CD4-positive, alpha-beta T cell treated with Interferon alpha-2 for 1 hour (primary cell): ENCODE results near the gene ZEB2.

Experiments used
- DNase-seq, 2 donors: peaks; one replicate each; pipeline ENCODE4 v3.0.0-alpha.2; 2020 to 2022

The ZEB2 gene

GRCh38 chr2:144414324-144414845 lies 105.5 kb downstream of the ZEB2 start:
- peak in 1 of 2 donors; percentile 71 for DNase-seq

GRCh38 chr2:144412709-144413108 lies 107.2 kb downstream of the ZEB2 start:
- DNase-seq, result no peak

GRCh38 chr2:144411473-144411872 lies 108.4 kb downstream of the ZEB2 start:
- no peak for DNase-seq

- DNase-seq, result no peak
These were observed 110.7 kb downstream of the ZEB2 start for GRCh38 chr2:144409241-144409640.

GRCh38 chr2:144407262-144407661 lies 112.7 kb downstream of the ZEB2 start:
- DNase-seq, result no peak

- no peak for DNase-seq
These were observed 113.7 kb downstream of the ZEB2 start for GRCh38 chr2:144405982-144406788.

GRCh38 chr2:144405321-144405720 lies 114.6 kb downstream of the ZEB2 start:
- no peak for DNase-seq

GRCh38 chr2:144404586-144405314 lies 115.2 kb downstream of the ZEB2 start:
- no peak for DNase-seq

- DNase-seq, result no peak
These were observed 116.0 kb downstream of the ZEB2 start for GRCh38 chr2:144403933-144404332.

- no peak for DNase-seq
These were observed 117.7 kb downstream of the ZEB2 start for GRCh38 chr2:144402251-144402650.

GRCh38 chr2:144401036-144401435 lies 118.9 kb downstream of the ZEB2 start:
- no peak for DNase-seq

- DNase-seq, result no peak
These were observed 123.6 kb downstream of the ZEB2 start for GRCh38 chr2:144396318-144396717.

- DNase-seq, result no peak
These were observed 129.4 kb downstream of the ZEB2 start for GRCh38 chr2:144390424-144391020.

GRCh38 chr2:144389930-144390311 lies 130.0 kb downstream of the ZEB2 start:
- no peak for DNase-seq

- no peak for DNase-seq
These were observed 130.6 kb downstream of the ZEB2 start for GRCh38 chr2:144389151-144389929.

GRCh38 chr2:144385381-144385780 lies 134.5 kb downstream of the ZEB2 start:
- no peak for DNase-seq

GRCh38 chr2:144383571-144384100 lies 136.3 kb downstream of the ZEB2 start:
- no peak for DNase-seq

- peak; percentile 12 to 54 for DNase-seq
These were observed 137.1 kb downstream of the ZEB2 start for GRCh38 chr2:144382849-144383248.

- DNase-seq, result no peak
These were observed 138.2 kb downstream of the ZEB2 start for GRCh38 chr2:144381716-144382115.

- no peak for DNase-seq
These were observed 140.0 kb downstream of the ZEB2 start for GRCh38 chr2:144379851-144380311.

- no peak for DNase-seq
These were observed 141.4 kb downstream of the ZEB2 start for GRCh38 chr2:144378551-144378950.

GRCh38 chr2:144377914-144378313 lies 142.0 kb downstream of the ZEB2 start:
- DNase-seq, result no peak
